Calu3 (cell line): ENCODE data around the gene RACK1. TPM values are rescaled to one million over a fixed set of nuclear protein-coding genes. Genes with fewer than 3 reads are reported as not detected.
"Not testable (repeated sequence)": the region's sequence is repeated elsewhere in the genome, so short reads cannot be mapped to it uniquely, and the experiment has no call there.

ENCODE experiments used
- BruUV-seq: library from RNA; stranded (reverse); fragments of 400-500 nt; replicated peaks from 2 replicates; lab custom pipeline; 2021; lab: Mats Ljungman, UMichigan
- CTCF ChIA-PET: fragments of 300-600 bp; sonication (Branson Sonifier 250); formaldehyde crosslinking; loops from one replicate; lab custom pipeline; 2022; ENCODE audit warnings: antibody characterized with exemption; lab: Charles Lee
- DNase-seq: peaks from one replicate; pipeline ENCODE4 v3.0.0; 2022
- H3K27ac Mint-ChIP-seq: one replicate; pipeline ENCODE4 v1.8.0; 2022; ENCODE audit warnings: mixed read lengths; ENCODE audit not compliant: unreplicated experiment
- H3K27me3 Mint-ChIP-seq: one replicate; pipeline ENCODE4 v1.8.0; 2022; ENCODE audit warnings: mixed read lengths; ENCODE audit not compliant: unreplicated experiment
- H3K36me3 Mint-ChIP-seq: one replicate; pipeline ENCODE4 v1.8.0; 2022; ENCODE audit warnings: mild to moderate bottlenecking, moderate library complexity, mixed read lengths; ENCODE audit not compliant: insufficient read depth, unreplicated experiment
- H3K4me1 Mint-ChIP-seq: one replicate; pipeline ENCODE4 v1.8.0; 2022; ENCODE audit warnings: mild to moderate bottlenecking, low read depth, mixed read lengths; ENCODE audit not compliant: unreplicated experiment
- H3K4me3 Mint-ChIP-seq: one replicate; pipeline ENCODE4 v1.8.0; 2022; ENCODE audit warnings: mild to moderate bottlenecking, low read depth, moderate library complexity, mixed read lengths; ENCODE audit not compliant: unreplicated experiment
- H3K9me3 Mint-ChIP-seq: one replicate; pipeline ENCODE4 v1.8.0; 2022; ENCODE audit warnings: low read depth, mixed read lengths; ENCODE audit not compliant: unreplicated experiment
- CTCF ChIP-seq: fragments of 200-600 bp; IDR thresholded peaks from one replicate; pipeline ENCODE4 v1.8.0; 2022; ENCODE audit warnings: antibody characterized with exemption; ENCODE audit not compliant: unreplicated experiment
- intact Hi-C: fragments of 100-400 bp; cut with micrococcal nuclease; formaldehyde crosslinking; loops from one replicate; pipeline ENCODE4 v1.10.0; 2022; ENCODE audit not compliant: unreplicated experiment
- total RNA-seq: library from RNA; stranded (reverse); gene quantifications from 2 replicates; pipeline ENCODE4 v1.2.3, GENCODE V29; 2022

RACK1 gene
- total RNA-seq, 1 experiment from 2014 or later = 1,946 TPM

DNA sequence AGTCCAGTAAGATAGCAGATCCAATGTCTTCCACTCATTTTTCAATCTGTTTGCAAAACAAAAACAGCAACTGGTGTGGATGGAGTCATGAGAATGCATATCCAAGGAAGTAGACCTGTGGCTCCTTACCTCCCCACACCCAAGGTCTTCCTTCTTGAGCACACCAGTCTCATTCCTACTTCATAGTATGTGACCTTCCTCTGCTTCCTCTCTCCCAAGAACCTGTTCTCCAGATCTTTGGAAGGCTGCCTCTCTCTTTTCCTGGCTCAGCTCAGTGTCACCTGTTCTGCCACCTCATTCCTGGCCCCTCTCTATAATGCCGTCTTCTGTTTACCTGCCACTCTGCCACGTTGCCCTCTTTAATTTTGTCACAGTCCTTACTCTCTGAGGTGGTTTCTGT lies 30.8 kb downstream of the RACK1 start:
- Mint-ChIP-seq H3K36me3 (peaks cover 15% of the 10 kb centered on the region), H3K4me1 (peaks cover 39% of the 10 kb centered on the region), H3K9me3 (no peaks in the 10 kb centered on the region), H3K27ac (no peak overlapping the region), H3K4me3 (no peak overlapping the region), H3K27me3 (peaks cover 8% of the 10 kb centered on the region)
- intact Hi-C loops = no loop called here
- no TSS peak for BruUV-seq
- no peak for TF ChIP-seq CTCF
- CTCF ChIA-PET = no interaction called here
- DNase-seq = no peak

DNA sequence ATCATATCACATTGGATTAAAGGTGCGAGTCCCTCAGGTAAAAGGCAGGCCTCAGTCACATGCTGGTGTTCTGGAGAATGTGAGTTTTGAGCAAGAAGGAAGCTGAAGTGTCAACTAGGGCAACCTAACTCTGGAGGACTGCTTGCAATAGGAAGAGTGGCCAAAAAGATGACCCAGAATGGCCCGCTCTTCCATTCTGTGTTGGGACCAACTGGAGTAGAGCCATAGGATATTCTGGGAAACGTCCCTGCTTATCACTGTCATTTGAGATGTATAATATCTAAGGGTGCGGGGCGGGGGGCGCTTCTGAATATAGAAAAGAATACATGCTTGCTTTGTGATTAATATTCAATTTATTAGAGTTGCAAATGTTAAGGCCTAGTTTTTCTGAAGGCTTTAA lies 31.6 kb downstream of the RACK1 start:
- Mint-ChIP-seq H3K36me3 (peaks cover 15% of the 10 kb centered on the region), H3K4me1 (peaks cover 40% of the 10 kb centered on the region), H3K4me3 (no peak overlapping the region), H3K27ac (no peak overlapping the region), H3K27me3 (peaks cover 14% of the 10 kb centered on the region), H3K9me3 (no peaks in the 10 kb centered on the region)
- DNase-seq = no peak
- TF ChIP-seq CTCF = no peak
- CTCF ChIA-PET = no interaction called here
- BruUV-seq = no TSS peak
- intact Hi-C loops = no loop called here

GRCh38 chr5:181211208-181211607 lies 32.5 kb downstream of the RACK1 start:
- peaks cover 23% of the 10 kb centered on the region for H3K36me3 Mint-ChIP-seq
- H3K4me1 Mint-ChIP-seq = peaks cover 43% of the 10 kb centered on the region
- CTCF ChIA-PET = no interaction called here
- H3K4me3 Mint-ChIP-seq = no peak overlapping the region
- no peak overlapping the region for H3K27ac Mint-ChIP-seq
- peaks cover 23% of the 10 kb centered on the region for H3K27me3 Mint-ChIP-seq
- BruUV-seq = no TSS peak
- no peak for TF ChIP-seq CTCF
- DNase-seq = no peak
- H3K9me3 Mint-ChIP-seq = no peaks in the 10 kb centered on the region
- intact Hi-C loops = no loop called here

- H3K4me1 Mint-ChIP-seq = peaks cover 47% of the 10 kb centered on the region
- H3K27ac Mint-ChIP-seq, BruUV-seq, intact Hi-C loops, DNase-seq, CTCF ChIA-PET, H3K4me3 Mint-ChIP-seq, H3K9me3 Mint-ChIP-seq: not testable (repeated sequence)
- peaks cover 28% of the 10 kb centered on the region for H3K36me3 Mint-ChIP-seq
- H3K27me3 Mint-ChIP-seq = peaks cover 28% of the 10 kb centered on the region
These were observed 33.0 kb downstream of the RACK1 start for GRCh38 chr5:181210698-181211097.

DNA sequence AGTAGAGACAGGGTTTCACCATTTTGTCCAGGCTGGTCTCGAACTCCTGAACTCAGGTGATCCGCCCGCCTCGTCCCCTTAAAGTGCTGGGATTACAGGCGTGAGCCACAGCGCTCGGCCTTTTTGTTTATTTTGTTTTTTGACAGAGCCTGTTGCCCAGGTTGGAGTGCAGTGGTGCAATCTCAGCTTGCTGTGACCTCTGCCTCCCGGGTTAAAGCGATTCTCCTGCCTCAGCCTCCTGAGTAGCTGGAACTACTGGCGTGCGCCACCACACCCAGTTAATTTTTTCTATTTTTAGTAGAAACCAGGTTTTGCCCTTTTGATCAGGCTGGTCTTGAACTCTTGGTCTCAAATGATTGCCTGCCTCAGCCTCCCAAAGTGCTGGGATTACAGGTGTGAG lies 33.6 kb downstream of the RACK1 start:
- BruUV-seq, CTCF ChIA-PET, H3K4me3 Mint-ChIP-seq, intact Hi-C loops, DNase-seq, H3K9me3 Mint-ChIP-seq, H3K27ac Mint-ChIP-seq: not testable (repeated sequence)
- peaks cover 52% of the 10 kb centered on the region for H3K4me1 Mint-ChIP-seq
- H3K27me3 Mint-ChIP-seq = peaks cover 33% of the 10 kb centered on the region
- H3K36me3 Mint-ChIP-seq = peaks cover 33% of the 10 kb centered on the region

GRCh38 chr5:181209006-181209405 lies 34.7 kb downstream of the RACK1 start:
- H3K9me3 Mint-ChIP-seq, H3K4me3 Mint-ChIP-seq, BruUV-seq, H3K27ac Mint-ChIP-seq, DNase-seq, intact Hi-C loops: not testable (repeated sequence)
- Mint-ChIP-seq H3K36me3 (peaks cover 43% of the 10 kb centered on the region), H3K27me3 (peaks cover 34% of the 10 kb centered on the region), H3K4me1 (peaks cover 48% of the 10 kb centered on the region)
- CTCF ChIA-PET = interaction anchor here (2.9 kb wide), 1 partner anchor 20 kb away, joined by 24 read pairs; no protein-coding TSS in a partner anchor
